Lung (tissue), 12 donors: ENCODE measurements around the gene WSB1. TPM values are rescaled to one million over a fixed set of nuclear protein-coding genes. Genes with fewer than 3 reads are reported as not detected.
A peak's percentile ranks its signal among the peaks of the same experiment; 100 is the strongest.
"Not testable (repeated sequence)": the region's sequence is repeated elsewhere in the genome, so short reads cannot be mapped to it uniquely, and the experiment has no call there.

Experiments
- ATAC-seq: fragments of 200-7000 bp; cut with Tn5 transposase; one replicate; pipeline ENCODE4 v1.9.1; 2020; ENCODE audit warnings: moderate number of reproducible peaks; ENCODE audit not compliant: insufficient read depth, low FRiP score
- DNase-seq, 3 donors: peaks; one replicate each; pipeline ENCODE4 v3.0.0-alpha.2; 2013 to 2017
- H3K27ac ChIP-seq, 2 donors: one replicate each; pipeline ENCODE4 v1.5.1; 2013; ENCODE audit warnings: mild to moderate bottlenecking in 2 of 2, moderate library complexity in 2 of 2, control low read depth in 1 of 2, inconsistent platforms in 1 of 2, low read depth in 1 of 2, low read length in 1 of 2
- H3K27me3 ChIP-seq, 3 donors: one replicate each; pipeline ENCODE4 v1.5.1; 2013; ENCODE audit warnings: low read length in 2 of 3; ENCODE audit not compliant: control insufficient read depth in 3 of 3, insufficient read depth in 3 of 3
- H3K36me3 ChIP-seq, 4 donors: one replicate each; pipeline ENCODE4 v1.5.1; 2013; ENCODE audit warnings: low read length in 4 of 4, mild to moderate bottlenecking in 1 of 4, moderate library complexity in 1 of 4; ENCODE audit not compliant: control insufficient read depth in 4 of 4, insufficient read depth in 4 of 4
- H3K4me1 ChIP-seq, 5 donors: one replicate each; pipeline ENCODE4 v1.5.1; 2013; ENCODE audit warnings: low read length in 5 of 5, mild to moderate bottlenecking in 2 of 5, moderate library complexity in 1 of 5; ENCODE audit not compliant: control insufficient read depth in 5 of 5, insufficient read depth in 5 of 5
- H3K4me3 ChIP-seq: one replicate; pipeline ENCODE4 v1.5.1; 2013; ENCODE audit warnings: mild to moderate bottlenecking, control low read depth, moderate library complexity
- H3K9ac ChIP-seq, 2 donors: one replicate each; pipeline ENCODE4 v1.5.1; 2013; ENCODE audit warnings: low read length in 2 of 2, control low read depth in 1 of 2; ENCODE audit not compliant: insufficient read depth in 1 of 2
- H3K9me3 ChIP-seq, 4 donors: one replicate each; pipeline ENCODE4 v1.5.1; 2013; ENCODE audit warnings: low read length in 3 of 4, mild to moderate bottlenecking in 1 of 4, moderate library complexity in 1 of 4; ENCODE audit not compliant: control insufficient read depth in 4 of 4, insufficient read depth in 3 of 4
- WGBS, 2 donors: extraction: QIAGEN DNeasy Blood & Tissue Kit; methylation state at CpG; one replicate each; pipeline ENCODE4 v1.1.7; 2013; 5-methylcytosine and 5-hydroxymethylcytosine counted together
- polyA plus RNA-seq, 2 donors: library from polyadenylated mRNA; stranded (reverse); fragments of 200-250 nt; gene quantifications; one replicate each; pipeline ENCODE4 v1.2.1, GENCODE V29; 2013
- total RNA-seq, 2 donors: library from RNA; depleted of rRNA in 1 of 2; stranded (reverse); fragments of >200 nt in 1 of 2; gene quantifications; one replicate each; pipeline ENCODE4 v1.2.1, GENCODE V29; 2014 to 2021
- TF ChIP-seq, protein P1 (sequence below): IDR thresholded peaks from 2 replicates; pipeline ENCODE4 v1.5.1; 2012; ENCODE audit warnings: mild to moderate bottlenecking; ENCODE audit errors: control extremely low read depth, extremely low read depth
- donor health status: control.
- donor health status: control.
- donor health status: Bipolar disorder and iron deficiency.
- donor health status: healthy.
- donor health status: DM: yes; HTN: yes; CAD: no.

Gene WSB1
- total and polyA plus RNA-seq, 4 donors: 181 to 748 (median 268) TPM

- no peak overlapping the region for H3K9ac ChIP-seq
- H3K4me1 ChIP-seq: no peaks in the 10 kb centered on the region
- ATAC-seq: peak; percentile 68
- 71 to 85% methylated on average over 7 of the region's 7 CpGs for WGBS, 2 donors
- no peaks in the 10 kb centered on the region for H3K36me3 ChIP-seq
- no peaks in the 10 kb centered on the region for H3K9me3 ChIP-seq
- H3K27me3 ChIP-seq: no peaks in the 10 kb centered on the region
- peak; percentile 58 to 84 (median 68) for DNase-seq
- H3K27ac ChIP-seq: peak overlapping the region in 1 of 2 donors; percentile 70
- H3K4me3 ChIP-seq: no peak overlapping the region
- TF ChIP-seq, protein P1, sequence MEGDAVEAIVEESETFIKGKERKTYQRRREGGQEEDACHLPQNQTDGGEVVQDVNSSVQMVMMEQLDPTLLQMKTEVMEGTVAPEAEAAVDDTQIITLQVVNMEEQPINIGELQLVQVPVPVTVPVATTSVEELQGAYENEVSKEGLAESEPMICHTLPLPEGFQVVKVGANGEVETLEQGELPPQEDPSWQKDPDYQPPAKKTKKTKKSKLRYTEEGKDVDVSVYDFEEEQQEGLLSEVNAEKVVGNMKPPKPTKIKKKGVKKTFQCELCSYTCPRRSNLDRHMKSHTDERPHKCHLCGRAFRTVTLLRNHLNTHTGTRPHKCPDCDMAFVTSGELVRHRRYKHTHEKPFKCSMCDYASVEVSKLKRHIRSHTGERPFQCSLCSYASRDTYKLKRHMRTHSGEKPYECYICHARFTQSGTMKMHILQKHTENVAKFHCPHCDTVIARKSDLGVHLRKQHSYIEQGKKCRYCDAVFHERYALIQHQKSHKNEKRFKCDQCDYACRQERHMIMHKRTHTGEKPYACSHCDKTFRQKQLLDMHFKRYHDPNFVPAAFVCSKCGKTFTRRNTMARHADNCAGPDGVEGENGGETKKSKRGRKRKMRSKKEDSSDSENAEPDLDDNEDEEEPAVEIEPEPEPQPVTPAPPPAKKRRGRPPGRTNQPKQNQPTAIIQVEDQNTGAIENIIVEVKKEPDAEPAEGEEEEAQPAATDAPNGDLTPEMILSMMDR: no peak
Observed at GRCh38 chr17:27269974-27270373, 23.9 kb upstream of the WSB1 start.

DNA sequence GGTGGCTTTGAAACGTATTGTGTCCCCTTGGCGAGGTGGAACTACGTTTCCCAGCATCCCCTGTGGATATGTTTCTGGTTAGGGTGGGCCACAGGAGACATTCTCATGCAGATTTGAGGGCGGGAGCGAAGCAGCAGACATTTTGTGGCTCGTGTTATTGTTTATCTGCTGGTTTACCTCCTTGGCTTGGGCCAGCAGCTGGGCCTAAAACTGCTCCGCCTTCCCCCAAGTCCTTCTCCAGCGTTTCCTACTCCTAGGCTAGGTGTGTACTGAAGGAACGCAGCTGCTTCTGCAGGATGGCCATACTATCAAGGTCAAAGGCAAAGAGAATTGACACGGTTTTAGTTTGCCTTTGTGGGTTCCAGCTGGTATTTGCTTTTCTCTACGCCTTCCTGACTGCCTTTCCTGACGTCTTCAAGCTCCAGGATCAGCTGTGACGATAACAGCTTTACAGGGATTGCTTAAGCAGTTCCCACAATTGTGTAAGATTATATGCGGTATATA is 17.2 kb upstream of the WSB1 start:
- H3K27ac ChIP-seq: no peak overlapping the region
- no peak overlapping the region for H3K4me3 ChIP-seq
- no peaks in the 10 kb centered on the region for H3K27me3 ChIP-seq
- no peak for ATAC-seq
- TF ChIP-seq, protein P1: no peak
- DNase-seq: peak; percentile 94 to 97 (median 97)
- peak overlapping the region in 1 of 2 donors; percentile 84 for H3K9ac ChIP-seq
- WGBS, 2 donors: 64 to 78% methylated on average over 14 of the region's 14 CpGs
- no peaks in the 10 kb centered on the region for H3K36me3 ChIP-seq
- H3K4me1 ChIP-seq: peaks cover 0 to 13% (median 4%) of the 10 kb centered on the region in 5 donors
- H3K9me3 ChIP-seq: no peaks in the 10 kb centered on the region

GRCh38 chr17:27279132-27279531 is 14.8 kb upstream of the WSB1 start:
- H3K9ac ChIP-seq, ATAC-seq, H3K27ac ChIP-seq, H3K9me3 ChIP-seq, H3K36me3 ChIP-seq, DNase-seq, H3K27me3 ChIP-seq, H3K4me3 ChIP-seq: not testable (repeated sequence)
- WGBS, 2 donors: 97 to 99% methylated on average over 3 of the region's 3 CpGs
- peaks cover 0 to 13% (median 4%) of the 10 kb centered on the region in 5 donors for H3K4me1 ChIP-seq

DNA sequence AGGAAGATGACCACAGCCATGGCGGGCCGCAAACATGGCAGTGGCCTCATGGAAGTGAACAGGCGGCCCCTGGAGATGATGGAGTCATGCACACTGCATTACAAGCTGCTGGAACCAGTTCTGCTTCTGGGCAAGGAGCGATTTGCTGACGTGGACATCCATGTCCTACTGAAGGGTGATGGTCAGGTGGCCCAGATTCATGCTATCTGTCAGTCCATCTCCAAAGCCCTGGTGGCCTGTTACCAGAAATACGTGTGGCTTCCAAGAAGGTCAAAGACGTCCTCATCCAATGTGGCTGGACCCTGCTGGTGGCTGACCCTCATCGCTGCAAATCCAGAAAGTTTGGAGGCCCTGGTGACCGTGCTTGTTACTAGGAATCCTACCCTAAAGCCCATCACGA is 13.4 kb upstream of the WSB1 start:
- TF ChIP-seq, protein P1: no peak
- H3K36me3 ChIP-seq: no peaks in the 10 kb centered on the region
- 95 to 96% methylated on average over 10 of the region's 10 CpGs for WGBS, 2 donors
- H3K4me3 ChIP-seq: no peak overlapping the region
- no peak for DNase-seq
- H3K4me1 ChIP-seq: peaks cover 0 to 17% (median 7%) of the 10 kb centered on the region in 5 donors
- no peaks in the 10 kb centered on the region for H3K9me3 ChIP-seq
- no peak overlapping the region for H3K9ac ChIP-seq
- H3K27ac ChIP-seq: no peak overlapping the region
- no peaks in the 10 kb centered on the region for H3K27me3 ChIP-seq
- ATAC-seq: no peak
